Activated CD8-positive, alpha-beta T cell treated with anti-CD3 and anti-CD28 coated beads for 36 hours (primary cell): ENCODE results near the gene PPM1B. TPM values are rescaled to one million over a fixed set of nuclear protein-coding genes. Genes with fewer than 3 reads are reported as not detected.

Source experiments
- ATAC-seq: fragments of 200-7000 bp; cut with Tn5 transposase; one replicate; pipeline ENCODE4 v1.10.0; 2021; ENCODE audit warnings: mild to moderate bottlenecking, moderate library complexity
- CTCF ChIA-PET: fragments of 350-600 bp; sonication (Branson Sonifier 250); formaldehyde crosslinking; loops from one replicate; lab custom pipeline; 2021; ENCODE audit warnings: antibody characterized with exemption; lab: Charles Lee
- POLR2A ChIA-PET: fragments of 350-600 bp; sonication (Branson Sonifier 250); formaldehyde crosslinking; loops from one replicate; lab custom pipeline; 2021; ENCODE audit warnings: antibody characterized with exemption; lab: Charles Lee
- DNase-seq: peaks from one replicate; pipeline ENCODE4 v3.0.0-alpha.2; 2020
- H3K27ac Mint-ChIP-seq: one replicate; pipeline ENCODE4 v1.8.0; 2021; ENCODE audit warnings: mild to moderate bottlenecking, mixed read lengths
- H3K27me3 Mint-ChIP-seq: one replicate; pipeline ENCODE4 v1.8.0; 2021; ENCODE audit warnings: mixed read lengths
- H3K36me3 Mint-ChIP-seq: one replicate; pipeline ENCODE4 v1.8.0; 2021; ENCODE audit warnings: low read depth, mixed read lengths
- H3K4me1 Mint-ChIP-seq: one replicate; pipeline ENCODE4 v1.8.0; 2021; ENCODE audit warnings: low read depth, mixed read lengths
- H3K4me3 Mint-ChIP-seq: one replicate; pipeline ENCODE4 v1.8.0; 2021; ENCODE audit warnings: mild to moderate bottlenecking, moderate library complexity, mixed read lengths
- H3K9me3 Mint-ChIP-seq: one replicate; pipeline ENCODE4 v1.8.0; 2021; ENCODE audit warnings: mixed read lengths
- intact Hi-C: fragments of 100-400 bp; cut with micrococcal nuclease; formaldehyde crosslinking; loops from one replicate; pipeline ENCODE4 v1.10.0; 2022
- total RNA-seq, 2 experiments: library from RNA; stranded (reverse); gene quantifications; one replicate each; pipeline ENCODE4 v1.2.3, GENCODE V29; 2021
- TF ChIP-seq, protein P1 (sequence below): fragments of 200-600 bp; IDR thresholded peaks from one replicate; pipeline ENCODE4 v1.8.0; 2022; ENCODE audit warnings: antibody characterized with exemption, mild to moderate bottlenecking

PPM1B gene
- total RNA-seq, 2 experiments from 2014 or later: 37.1 to 40.7 TPM

- DNase-seq (peak; percentile 63), ATAC-seq (peak; percentile 98)
- H3K36me3 Mint-ChIP-seq: peaks cover 48% of the 10 kb centered on the region
- H3K27ac Mint-ChIP-seq: peak overlapping the region; percentile 91
- POLR2A ChIA-PET: no interaction called here
- peaks cover 77% of the 10 kb centered on the region for H3K4me1 Mint-ChIP-seq
- H3K9me3 Mint-ChIP-seq: no peaks in the 10 kb centered on the region
- intact Hi-C loops: no loop called here
- CTCF ChIA-PET: interaction anchor here (1.9 kb wide), 1 partner anchor 14 kb away, joined by 4 read pairs; no protein-coding TSS in a partner anchor
- TF ChIP-seq, protein P1, sequence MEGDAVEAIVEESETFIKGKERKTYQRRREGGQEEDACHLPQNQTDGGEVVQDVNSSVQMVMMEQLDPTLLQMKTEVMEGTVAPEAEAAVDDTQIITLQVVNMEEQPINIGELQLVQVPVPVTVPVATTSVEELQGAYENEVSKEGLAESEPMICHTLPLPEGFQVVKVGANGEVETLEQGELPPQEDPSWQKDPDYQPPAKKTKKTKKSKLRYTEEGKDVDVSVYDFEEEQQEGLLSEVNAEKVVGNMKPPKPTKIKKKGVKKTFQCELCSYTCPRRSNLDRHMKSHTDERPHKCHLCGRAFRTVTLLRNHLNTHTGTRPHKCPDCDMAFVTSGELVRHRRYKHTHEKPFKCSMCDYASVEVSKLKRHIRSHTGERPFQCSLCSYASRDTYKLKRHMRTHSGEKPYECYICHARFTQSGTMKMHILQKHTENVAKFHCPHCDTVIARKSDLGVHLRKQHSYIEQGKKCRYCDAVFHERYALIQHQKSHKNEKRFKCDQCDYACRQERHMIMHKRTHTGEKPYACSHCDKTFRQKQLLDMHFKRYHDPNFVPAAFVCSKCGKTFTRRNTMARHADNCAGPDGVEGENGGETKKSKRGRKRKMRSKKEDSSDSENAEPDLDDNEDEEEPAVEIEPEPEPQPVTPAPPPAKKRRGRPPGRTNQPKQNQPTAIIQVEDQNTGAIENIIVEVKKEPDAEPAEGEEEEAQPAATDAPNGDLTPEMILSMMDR: no peak
- peak overlapping the region; percentile 15 for H3K4me3 Mint-ChIP-seq
- H3K27me3 Mint-ChIP-seq: no peaks in the 10 kb centered on the region
These were observed 15.4 kb downstream of the PPM1B start for GRCh38 chr2:44184106-44184505.

DNA sequence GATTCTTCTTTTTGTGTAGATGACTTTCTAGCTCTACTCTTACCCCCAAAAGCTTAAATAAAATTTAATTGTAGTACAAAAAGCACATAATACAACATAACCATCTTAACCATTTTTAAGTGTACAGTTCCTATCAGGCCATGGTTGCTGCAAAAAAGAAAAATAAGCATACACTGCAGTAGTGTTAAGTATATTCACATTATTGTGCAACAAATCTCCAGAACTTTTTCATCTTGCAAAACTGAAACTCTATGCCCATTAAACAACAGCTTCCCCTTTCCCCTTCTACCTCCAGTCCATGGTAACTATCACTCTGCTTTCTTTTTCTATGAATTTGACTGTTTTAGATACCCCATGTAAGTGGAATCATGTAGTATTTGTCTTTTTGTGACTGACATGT is 18.1 kb downstream of the PPM1B start:
- no peak for ATAC-seq
- Mint-ChIP-seq H3K27ac (peak overlapping the region; percentile 77), H3K4me3 (no peak overlapping the region), H3K9me3 (no peaks in the 10 kb centered on the region), H3K27me3 (no peaks in the 10 kb centered on the region), H3K4me1 (peaks cover 81% of the 10 kb centered on the region), H3K36me3 (peaks cover 32% of the 10 kb centered on the region)
- ChIA-PET CTCF (interaction anchor here (1.5 kb wide), 1 partner anchor 795 kb away, joined by 4 read pairs; no protein-coding TSS in a partner anchor), POLR2A (interaction anchor here (1.1 kb wide), 1 partner anchor 13 kb away, joined by 4 read pairs; no protein-coding TSS in a partner anchor)
- no peak for DNase-seq
- intact Hi-C loops: no loop called here
- TF ChIP-seq, protein P1: no peak

DNA sequence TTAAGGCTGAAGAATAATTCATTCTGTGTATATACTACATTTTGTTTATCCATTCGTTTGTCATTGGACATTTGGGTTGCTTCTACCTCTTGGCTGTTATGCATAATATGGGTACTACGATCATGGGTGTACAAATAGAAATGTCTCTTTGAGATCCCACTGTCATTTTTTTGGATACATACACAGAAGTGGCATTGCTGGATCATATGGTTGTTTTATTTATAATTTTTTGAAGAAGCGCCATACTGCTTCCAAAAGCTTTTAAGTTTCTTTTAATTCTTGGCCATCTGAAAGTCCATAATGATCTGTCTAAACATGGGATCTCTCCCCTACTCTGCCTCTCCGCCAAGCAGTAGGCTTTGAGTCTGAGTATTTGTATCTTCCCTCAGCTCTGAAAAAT is 18.6 kb downstream of the PPM1B start:
- intact Hi-C loops: no loop called here
- Mint-ChIP-seq H3K4me3 (no peak overlapping the region), H3K36me3 (peaks cover 32% of the 10 kb centered on the region), H3K9me3 (no peaks in the 10 kb centered on the region), H3K27me3 (no peaks in the 10 kb centered on the region), H3K27ac (peak overlapping the region; percentile 77), H3K4me1 (peaks cover 80% of the 10 kb centered on the region)
- ChIA-PET CTCF (no interaction called here), POLR2A (interaction anchor here (1.1 kb wide), 1 partner anchor 13 kb away, joined by 4 read pairs; no protein-coding TSS in a partner anchor)
- DNase-seq: no peak
- ATAC-seq: no peak
- TF ChIP-seq, protein P1: no peak

GRCh38 chr2:44188696-44189095 is 20.0 kb downstream of the PPM1B start:
- Mint-ChIP-seq H3K4me1 (peaks cover 74% of the 10 kb centered on the region), H3K27ac (peak overlapping the region; percentile 46), H3K36me3 (peaks cover 22% of the 10 kb centered on the region), H3K27me3 (no peaks in the 10 kb centered on the region), H3K9me3 (no peaks in the 10 kb centered on the region), H3K4me3 (no peak overlapping the region)
- ChIA-PET CTCF (no interaction called here), POLR2A (no interaction called here)
- ATAC-seq (no peak), DNase-seq (no peak)
- TF ChIP-seq, protein P1: no peak
- intact Hi-C loops: no loop called here

GRCh38 chr2:44189104-44189503 is 20.4 kb downstream of the PPM1B start:
- intact Hi-C loops: no loop called here
- TF ChIP-seq, protein P1: no peak
- Mint-ChIP-seq H3K27me3 (no peaks in the 10 kb centered on the region), H3K4me1 (peaks cover 73% of the 10 kb centered on the region), H3K4me3 (no peak overlapping the region), H3K27ac (no peak overlapping the region), H3K36me3 (peaks cover 21% of the 10 kb centered on the region), H3K9me3 (no peaks in the 10 kb centered on the region)
- ChIA-PET POLR2A (no interaction called here), CTCF (no interaction called here)
- no peak for ATAC-seq
- DNase-seq: no peak
